HEK293T (cell line): ENCODE data around the gene SIGLEC6.

ENCODE experiments used
- CTCF ChIA-PET: fragments of 350-600 bp; formaldehyde crosslinking; extraction: SDS; loops from one replicate; lab custom pipeline; 2021; ENCODE audit warnings: antibody characterized with exemption, inconsistent platforms; lab: Yijun Ruan, JAX
- POLR2A ChIA-PET: fragments of 350-600 bp; formaldehyde crosslinking; extraction: SDS; loops from one replicate; lab custom pipeline; 2020; ENCODE audit warnings: antibody characterized with exemption, inconsistent platforms; lab: Yijun Ruan, JAX
- DNase-seq: peaks from one replicate; pipeline ENCODE4 v3.0.0; 2012; ENCODE audit warnings: mixed read lengths; ENCODE audit errors: extremely low spot score
- ARNT ChIP-seq: fragments of 450-650 bp; IDR thresholded peaks from 2 replicates; pipeline ENCODE4 v1.6.1; 2017; ENCODE audit warnings: mild to moderate bottlenecking
- BHLHE40 ChIP-seq: fragments of 450-650 bp; IDR thresholded peaks from 2 replicates; pipeline ENCODE4 v1.6.1; 2016; ENCODE audit warnings: mild to moderate bottlenecking, moderate library complexity, borderline replicate concordance
- CTBP1 ChIP-seq: fragments of 450-650 bp; IDR thresholded peaks from 2 replicates; pipeline ENCODE4 v1.6.1; 2016; ENCODE audit warnings: borderline replicate concordance
- ELF4 ChIP-seq: fragments of 450-650 bp; IDR thresholded peaks from 2 replicates; pipeline ENCODE4 v1.6.1; 2017; ENCODE audit warnings: antibody characterized with exemption
- FOXA1 ChIP-seq: fragments of 450-650 bp; IDR thresholded peaks from 2 replicates; pipeline ENCODE4 v1.6.1; 2016; ENCODE audit warnings: mild to moderate bottlenecking
- FOXK2 ChIP-seq: fragments of 450-650 bp; IDR thresholded peaks from 2 replicates; pipeline ENCODE4 v1.6.1; 2016; ENCODE audit warnings: mild to moderate bottlenecking
- FOXM1 ChIP-seq: fragments of 450-650 bp; IDR thresholded peaks from 2 replicates; pipeline ENCODE4 v1.6.1; 2017; ENCODE audit warnings: mild to moderate bottlenecking, borderline replicate concordance
- HDGF ChIP-seq: fragments of 450-650 bp; IDR thresholded peaks from 2 replicates; pipeline ENCODE4 v1.6.1; 2017; ENCODE audit warnings: antibody characterized with exemption, borderline replicate concordance
- L3MBTL2 ChIP-seq: fragments of 450-650 bp; conservative IDR thresholded peaks from 2 replicates; pipeline ENCODE4 v1.6.1; 2016; ENCODE audit warnings: mild to moderate bottlenecking
- LEF1 ChIP-seq: fragments of 450-650 bp; IDR thresholded peaks from 2 replicates; pipeline ENCODE4 v1.6.1; 2017; ENCODE audit warnings: mild to moderate bottlenecking, borderline replicate concordance
- NFRKB ChIP-seq: fragments of 450-650 bp; IDR thresholded peaks from 2 replicates; pipeline ENCODE4 v1.6.1; 2016; ENCODE audit warnings: mild to moderate bottlenecking, moderate library complexity
- SP1 ChIP-seq: fragments of 450-650 bp; IDR thresholded peaks from 2 replicates; pipeline ENCODE4 v1.6.1; 2017
- SUZ12 ChIP-seq: fragments of 450-650 bp; IDR thresholded peaks from 2 replicates; pipeline ENCODE4 v1.6.1; 2016; ENCODE audit warnings: mild to moderate bottlenecking
- TARDBP ChIP-seq: fragments of 450-650 bp; IDR thresholded peaks from 2 replicates; pipeline ENCODE4 v1.6.1; 2016
- ZNF384 ChIP-seq: fragments of 450-650 bp; IDR thresholded peaks from 2 replicates; pipeline ENCODE4 v1.6.1; 2016
- TF ChIP-seq, protein P1 (sequence below): fragments of 450-650 bp; IDR thresholded peaks from 2 replicates; pipeline ENCODE4 v1.6.1; 2016

The SIGLEC6 gene

GRCh38 chr19:51477344-51477743 lies 54.1 kb downstream of the SIGLEC6 start:
- POLR2A ChIA-PET: no interaction called here
- TF ChIP-seq HDGF (no peak), CTBP1 (no peak), ZNF384 (no peak)
- TF ChIP-seq, protein P1, sequence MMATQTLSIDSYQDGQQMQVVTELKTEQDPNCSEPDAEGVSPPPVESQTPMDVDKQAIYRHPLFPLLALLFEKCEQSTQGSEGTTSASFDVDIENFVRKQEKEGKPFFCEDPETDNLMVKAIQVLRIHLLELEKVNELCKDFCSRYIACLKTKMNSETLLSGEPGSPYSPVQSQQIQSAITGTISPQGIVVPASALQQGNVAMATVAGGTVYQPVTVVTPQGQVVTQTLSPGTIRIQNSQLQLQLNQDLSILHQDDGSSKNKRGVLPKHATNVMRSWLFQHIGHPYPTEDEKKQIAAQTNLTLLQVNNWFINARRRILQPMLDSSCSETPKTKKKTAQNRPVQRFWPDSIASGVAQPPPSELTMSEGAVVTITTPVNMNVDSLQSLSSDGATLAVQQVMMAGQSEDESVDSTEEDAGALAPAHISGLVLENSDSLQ: no peak
- no peak for DNase-seq
- CTCF ChIA-PET: no interaction called here

DNA sequence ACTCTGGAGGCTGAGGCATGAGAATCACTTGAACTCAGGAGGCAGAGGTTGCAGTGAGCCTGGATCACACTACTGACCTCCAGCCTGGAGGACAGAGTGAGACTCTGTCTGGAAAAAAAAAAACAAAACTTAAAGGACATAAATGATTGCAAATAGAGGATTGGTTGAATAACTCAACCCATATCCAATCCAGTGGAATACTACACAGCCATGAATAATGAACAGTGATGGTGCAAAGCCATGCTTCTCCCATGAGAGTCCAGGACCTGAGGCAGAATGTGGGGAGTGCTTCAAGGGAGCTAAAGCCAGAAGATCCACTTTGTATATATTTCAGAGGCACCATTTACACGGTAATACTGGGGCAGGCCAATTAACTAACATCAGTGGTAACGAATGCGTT lies 55.3 kb downstream of the SIGLEC6 start:
- POLR2A ChIA-PET: no interaction called here
- CTCF ChIA-PET: no interaction called here
- DNase-seq: no peak
- TF ChIP-seq, protein P1: no peak
- no peak for TF ChIP-seq ARNT
- no peak for TF ChIP-seq ELF4
- no peak for TF ChIP-seq FOXM1
- no peak for TF ChIP-seq LEF1
- TF ChIP-seq FOXK2: no peak
- no peak for TF ChIP-seq SP1
- TF ChIP-seq TARDBP: no peak
- TF ChIP-seq SUZ12: no peak
- TF ChIP-seq FOXA1: no peak
- TF ChIP-seq ZNF384: no peak
- no peak for TF ChIP-seq L3MBTL2
- no peak for TF ChIP-seq BHLHE40
- TF ChIP-seq CTBP1: no peak

GRCh38 chr19:51473009-51473707 lies 58.3 kb downstream of the SIGLEC6 start:
- peak; percentile 68 for DNase-seq
- ChIA-PET CTCF (interaction anchor here (1.7 kb wide), 1 partner anchor 184 kb away, joined by 14 read pairs; no protein-coding TSS in a partner anchor), POLR2A (no interaction called here)
- no peak for TF ChIP-seq ZNF384

DNA sequence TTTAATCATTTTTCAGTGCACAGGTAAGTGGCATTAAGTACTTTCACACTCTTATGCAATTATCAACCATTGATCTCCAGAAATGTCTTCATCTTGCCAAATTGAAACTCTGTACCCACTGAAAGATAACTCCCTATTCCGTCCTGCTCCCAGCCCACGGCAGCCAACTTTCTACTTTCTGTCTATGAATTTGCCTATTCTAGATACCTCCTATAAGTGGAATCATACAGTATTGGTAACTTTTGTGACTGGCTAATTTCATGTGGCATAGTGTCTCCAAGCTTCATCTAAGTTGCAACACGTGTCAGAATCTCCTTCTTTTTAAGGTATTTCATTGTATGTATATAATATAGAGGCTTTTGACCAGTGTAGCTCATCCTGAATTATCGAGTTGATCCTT lies 58.9 kb downstream of the SIGLEC6 start:
- ChIA-PET CTCF (interaction anchor here (1.7 kb wide), 1 partner anchor 185 kb away, joined by 14 read pairs; no protein-coding TSS in a partner anchor), POLR2A (no interaction called here)
- no peak for TF ChIP-seq TARDBP
- no peak for TF ChIP-seq LEF1
- TF ChIP-seq, protein P1: no peak
- TF ChIP-seq HDGF: no peak
- no peak for DNase-seq

DNA sequence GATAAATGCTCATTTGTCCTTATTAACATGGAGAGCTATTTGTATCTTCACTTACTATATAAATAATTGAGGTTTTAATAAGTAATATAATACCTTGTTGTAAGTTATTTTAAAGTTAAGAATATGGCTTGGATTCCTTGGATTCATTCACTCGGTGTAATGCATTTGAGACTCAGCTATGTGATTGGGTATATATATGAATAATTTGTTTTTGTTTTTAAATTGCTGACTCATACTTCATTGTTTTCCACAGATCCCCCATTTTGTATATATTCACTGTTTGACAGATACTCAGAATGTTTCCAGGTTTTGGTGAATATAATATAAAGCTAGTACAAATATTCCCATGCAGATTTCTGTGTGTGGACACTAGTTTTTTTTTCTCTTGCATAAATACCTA lies 59.9 kb downstream of the SIGLEC6 start:
- TF ChIP-seq SUZ12 (no peak), BHLHE40 (no peak), NFRKB (no peak), CTBP1 (no peak), ZNF384 (no peak), FOXM1 (no peak), TARDBP (no peak), ARNT (no peak), LEF1 (no peak), SP1 (no peak), HDGF (no peak), FOXA1 (no peak), L3MBTL2 (no peak), FOXK2 (no peak), ELF4 (no peak)
- TF ChIP-seq, protein P1: no peak
- no peak for DNase-seq
- POLR2A ChIA-PET: no interaction called here
- CTCF ChIA-PET: interaction anchor here (0.7 to 1.3 kb wide), 3 partner anchors 183 to 190 kb away, joined by 3 to 7 read pairs (median 4); no protein-coding TSS in a partner anchor

DNA sequence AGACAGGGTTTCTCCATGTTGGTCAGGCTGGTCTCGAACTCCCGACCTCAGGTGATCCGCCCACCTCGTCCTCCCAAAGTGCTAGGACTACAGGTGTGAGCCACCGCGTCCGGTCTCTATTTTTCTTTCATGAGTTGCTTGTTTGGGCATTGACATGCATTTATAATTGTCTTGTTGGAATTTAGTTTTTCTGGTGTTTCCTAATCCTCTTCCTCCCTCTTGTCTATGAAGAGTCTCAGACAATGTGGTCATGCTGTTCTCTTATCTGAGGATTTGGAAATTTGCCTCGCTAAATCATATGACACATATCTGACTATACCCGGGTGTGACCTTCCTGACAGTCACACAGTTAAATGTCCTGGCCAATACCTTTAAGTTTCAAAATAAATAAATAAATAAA lies 60.5 kb downstream of the SIGLEC6 start:
- ChIA-PET POLR2A (no interaction called here), CTCF (interaction anchor here (0.7 to 1.3 kb wide), 3 partner anchors 184 to 190 kb away, joined by 3 to 7 read pairs (median 4); no protein-coding TSS in a partner anchor)
- DNase-seq: no peak
- no peak for TF ChIP-seq CTBP1
- TF ChIP-seq SP1: no peak
- TF ChIP-seq HDGF: no peak
- no peak for TF ChIP-seq FOXM1
- TF ChIP-seq L3MBTL2: no peak
- TF ChIP-seq ZNF384: no peak
- TF ChIP-seq ARNT: no peak
- no peak for TF ChIP-seq ELF4
- no peak for TF ChIP-seq TARDBP
- no peak for TF ChIP-seq LEF1
- TF ChIP-seq, protein P1: no peak
- no peak for TF ChIP-seq FOXK2
- TF ChIP-seq FOXA1: no peak
- TF ChIP-seq NFRKB: no peak
- no peak for TF ChIP-seq SUZ12
- TF ChIP-seq BHLHE40: no peak
